OCI-LY7 (cell line): ENCODE measurements around the gene PLEKHG7.

Experiments used
- EZH2phosphoT487 ChIP-seq: fragments of 200-600 bp; sonication (generic); IDR thresholded peaks from 2 replicates; pipeline ENCODE4 v1.6.1; 2018; ENCODE audit warnings: low read depth, borderline replicate concordance, mild to moderate bottlenecking, mixed run types, antibody characterized with exemption, low read length, moderate library complexity, mixed read lengths
- TF ChIP-seq, protein P1 (sequence below): fragments of 200-600 bp; sonication (generic); conservative IDR thresholded peaks from 2 replicates; pipeline ENCODE4 v1.5.1; 2014; ENCODE audit warnings: mild to moderate bottlenecking, antibody characterized with exemption, low read length, moderate library complexity, mixed read lengths

DNA sequence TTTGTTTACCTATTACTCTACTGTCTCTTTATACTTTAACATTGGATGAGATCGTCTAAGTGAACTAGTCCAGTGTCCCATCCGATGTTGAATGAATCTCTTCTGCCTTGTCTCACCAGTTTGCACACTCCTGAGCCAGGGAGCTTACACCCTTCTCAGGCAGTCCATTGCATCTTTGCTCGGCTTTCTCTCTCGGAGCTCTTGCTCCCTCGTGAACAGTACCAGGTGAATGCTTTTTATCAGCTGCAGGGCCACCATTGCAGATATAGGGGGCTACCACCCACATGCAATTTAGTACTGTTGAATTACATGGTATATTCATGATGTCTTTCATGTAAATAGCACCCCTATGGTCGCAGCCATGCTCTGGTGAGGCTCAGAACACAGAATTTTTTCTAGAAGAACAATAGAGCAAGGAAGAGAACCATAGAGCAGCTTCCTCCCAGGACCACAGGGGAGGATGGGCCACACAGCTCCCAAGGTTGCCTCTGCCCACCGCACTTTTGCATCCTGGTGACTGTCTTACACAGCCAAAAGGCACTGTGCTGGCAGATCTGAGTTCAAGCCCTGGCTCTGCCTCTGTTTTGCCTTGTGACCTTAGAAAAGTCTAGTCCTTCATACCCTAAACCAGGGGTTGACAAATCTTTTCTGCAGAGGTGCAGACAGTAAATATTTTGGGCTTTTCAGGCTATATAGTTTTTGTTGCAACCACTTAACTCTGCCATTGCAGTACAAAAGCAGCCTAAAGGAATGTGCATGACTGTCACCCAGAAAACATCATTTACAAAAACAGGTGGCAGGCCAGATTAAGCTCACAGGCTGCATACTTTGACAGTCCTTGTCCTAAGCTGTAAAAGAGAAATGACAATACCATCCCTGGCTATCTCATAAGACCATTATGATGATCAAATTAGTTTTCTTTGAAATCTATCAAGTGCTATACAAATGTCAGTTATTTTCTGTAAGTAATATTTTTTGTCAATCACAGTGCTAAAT lies 35.4 kb downstream of the PLEKHG7 start:
- TF ChIP-seq, protein P1, sequence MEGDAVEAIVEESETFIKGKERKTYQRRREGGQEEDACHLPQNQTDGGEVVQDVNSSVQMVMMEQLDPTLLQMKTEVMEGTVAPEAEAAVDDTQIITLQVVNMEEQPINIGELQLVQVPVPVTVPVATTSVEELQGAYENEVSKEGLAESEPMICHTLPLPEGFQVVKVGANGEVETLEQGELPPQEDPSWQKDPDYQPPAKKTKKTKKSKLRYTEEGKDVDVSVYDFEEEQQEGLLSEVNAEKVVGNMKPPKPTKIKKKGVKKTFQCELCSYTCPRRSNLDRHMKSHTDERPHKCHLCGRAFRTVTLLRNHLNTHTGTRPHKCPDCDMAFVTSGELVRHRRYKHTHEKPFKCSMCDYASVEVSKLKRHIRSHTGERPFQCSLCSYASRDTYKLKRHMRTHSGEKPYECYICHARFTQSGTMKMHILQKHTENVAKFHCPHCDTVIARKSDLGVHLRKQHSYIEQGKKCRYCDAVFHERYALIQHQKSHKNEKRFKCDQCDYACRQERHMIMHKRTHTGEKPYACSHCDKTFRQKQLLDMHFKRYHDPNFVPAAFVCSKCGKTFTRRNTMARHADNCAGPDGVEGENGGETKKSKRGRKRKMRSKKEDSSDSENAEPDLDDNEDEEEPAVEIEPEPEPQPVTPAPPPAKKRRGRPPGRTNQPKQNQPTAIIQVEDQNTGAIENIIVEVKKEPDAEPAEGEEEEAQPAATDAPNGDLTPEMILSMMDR = no peak
- no peak for TF ChIP-seq EZH2phosphoT487
